Liver (tissue), 3 donors: Measurements from ENCODE around the gene PYCR2.

Experiments
- GABPA ChIP-seq, 2 donors: IDR thresholded peaks in 1 of 2; conservative IDR thresholded peaks in 1 of 2; 2 replicates each; pipeline ENCODE4 v1.6.1; 2016; ENCODE audit warnings: antibody characterized with exemption in 2 of 2, mild to moderate bottlenecking in 1 of 2, moderate library complexity in 1 of 2
- RAD21 ChIP-seq, 2 donors: IDR thresholded peaks; 2 replicates each; pipeline ENCODE4 v1.6.1; 2016; ENCODE audit warnings: antibody characterized with exemption in 2 of 2, mild to moderate bottlenecking in 2 of 2
- TF ChIP-seq, protein P1 (sequence below): fragments of 150-350 bp; IDR thresholded peaks from 2 replicates; pipeline ENCODE4 v1.5.1; 2017; ENCODE audit warnings: improper control_type of control experiment, low read depth, low read length; ENCODE audit not compliant: missing input control
- TF ChIP-seq, protein P2 (sequence below): IDR thresholded peaks from 2 replicates; pipeline ENCODE4 v1.6.1; 2016; ENCODE audit warnings: antibody characterized with exemption
- TF ChIP-seq, protein P3 (sequence below): IDR thresholded peaks from 2 replicates; pipeline ENCODE4 v1.6.1; 2016; ENCODE audit warnings: antibody characterized with exemption
- TF ChIP-seq, protein P4 (sequence below): IDR thresholded peaks from 2 replicates; pipeline ENCODE4 v1.6.1; 2016; ENCODE audit warnings: antibody characterized with exemption, mild to moderate bottlenecking
- donor health status: healthy.
- donor health status: healthy.

DNA sequence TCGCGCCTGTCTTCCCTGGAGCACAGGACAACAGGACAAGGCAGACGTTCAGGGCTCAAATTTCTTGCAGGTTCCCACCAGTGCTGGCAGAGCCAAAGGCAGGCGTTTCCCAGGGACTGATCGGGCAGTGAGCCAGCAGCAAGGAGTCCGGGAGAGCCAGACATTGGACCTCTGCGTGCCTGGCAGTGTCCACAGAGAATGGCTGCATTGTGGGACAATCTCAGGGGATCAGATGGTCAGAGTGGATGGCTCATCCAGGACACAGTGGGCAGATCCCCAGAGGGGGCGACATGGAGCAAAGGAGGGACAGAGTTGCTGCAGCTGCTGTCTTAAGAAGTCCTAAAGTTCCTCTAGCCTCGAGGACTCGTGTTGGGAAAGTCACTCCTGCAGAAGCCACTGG, 46.5 kb downstream of the PYCR2 start:
- TF ChIP-seq, protein P1, sequence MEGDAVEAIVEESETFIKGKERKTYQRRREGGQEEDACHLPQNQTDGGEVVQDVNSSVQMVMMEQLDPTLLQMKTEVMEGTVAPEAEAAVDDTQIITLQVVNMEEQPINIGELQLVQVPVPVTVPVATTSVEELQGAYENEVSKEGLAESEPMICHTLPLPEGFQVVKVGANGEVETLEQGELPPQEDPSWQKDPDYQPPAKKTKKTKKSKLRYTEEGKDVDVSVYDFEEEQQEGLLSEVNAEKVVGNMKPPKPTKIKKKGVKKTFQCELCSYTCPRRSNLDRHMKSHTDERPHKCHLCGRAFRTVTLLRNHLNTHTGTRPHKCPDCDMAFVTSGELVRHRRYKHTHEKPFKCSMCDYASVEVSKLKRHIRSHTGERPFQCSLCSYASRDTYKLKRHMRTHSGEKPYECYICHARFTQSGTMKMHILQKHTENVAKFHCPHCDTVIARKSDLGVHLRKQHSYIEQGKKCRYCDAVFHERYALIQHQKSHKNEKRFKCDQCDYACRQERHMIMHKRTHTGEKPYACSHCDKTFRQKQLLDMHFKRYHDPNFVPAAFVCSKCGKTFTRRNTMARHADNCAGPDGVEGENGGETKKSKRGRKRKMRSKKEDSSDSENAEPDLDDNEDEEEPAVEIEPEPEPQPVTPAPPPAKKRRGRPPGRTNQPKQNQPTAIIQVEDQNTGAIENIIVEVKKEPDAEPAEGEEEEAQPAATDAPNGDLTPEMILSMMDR = peak; percentile 18
- TF ChIP-seq, protein P2, sequence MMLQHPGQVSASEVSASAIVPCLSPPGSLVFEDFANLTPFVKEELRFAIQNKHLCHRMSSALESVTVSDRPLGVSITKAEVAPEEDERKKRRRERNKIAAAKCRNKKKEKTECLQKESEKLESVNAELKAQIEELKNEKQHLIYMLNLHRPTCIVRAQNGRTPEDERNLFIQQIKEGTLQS = no peak
- TF ChIP-seq, protein P3, sequence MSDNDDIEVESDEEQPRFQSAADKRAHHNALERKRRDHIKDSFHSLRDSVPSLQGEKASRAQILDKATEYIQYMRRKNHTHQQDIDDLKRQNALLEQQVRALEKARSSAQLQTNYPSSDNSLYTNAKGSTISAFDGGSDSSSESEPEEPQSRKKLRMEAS = no peak
- TF ChIP-seq, protein P4, sequence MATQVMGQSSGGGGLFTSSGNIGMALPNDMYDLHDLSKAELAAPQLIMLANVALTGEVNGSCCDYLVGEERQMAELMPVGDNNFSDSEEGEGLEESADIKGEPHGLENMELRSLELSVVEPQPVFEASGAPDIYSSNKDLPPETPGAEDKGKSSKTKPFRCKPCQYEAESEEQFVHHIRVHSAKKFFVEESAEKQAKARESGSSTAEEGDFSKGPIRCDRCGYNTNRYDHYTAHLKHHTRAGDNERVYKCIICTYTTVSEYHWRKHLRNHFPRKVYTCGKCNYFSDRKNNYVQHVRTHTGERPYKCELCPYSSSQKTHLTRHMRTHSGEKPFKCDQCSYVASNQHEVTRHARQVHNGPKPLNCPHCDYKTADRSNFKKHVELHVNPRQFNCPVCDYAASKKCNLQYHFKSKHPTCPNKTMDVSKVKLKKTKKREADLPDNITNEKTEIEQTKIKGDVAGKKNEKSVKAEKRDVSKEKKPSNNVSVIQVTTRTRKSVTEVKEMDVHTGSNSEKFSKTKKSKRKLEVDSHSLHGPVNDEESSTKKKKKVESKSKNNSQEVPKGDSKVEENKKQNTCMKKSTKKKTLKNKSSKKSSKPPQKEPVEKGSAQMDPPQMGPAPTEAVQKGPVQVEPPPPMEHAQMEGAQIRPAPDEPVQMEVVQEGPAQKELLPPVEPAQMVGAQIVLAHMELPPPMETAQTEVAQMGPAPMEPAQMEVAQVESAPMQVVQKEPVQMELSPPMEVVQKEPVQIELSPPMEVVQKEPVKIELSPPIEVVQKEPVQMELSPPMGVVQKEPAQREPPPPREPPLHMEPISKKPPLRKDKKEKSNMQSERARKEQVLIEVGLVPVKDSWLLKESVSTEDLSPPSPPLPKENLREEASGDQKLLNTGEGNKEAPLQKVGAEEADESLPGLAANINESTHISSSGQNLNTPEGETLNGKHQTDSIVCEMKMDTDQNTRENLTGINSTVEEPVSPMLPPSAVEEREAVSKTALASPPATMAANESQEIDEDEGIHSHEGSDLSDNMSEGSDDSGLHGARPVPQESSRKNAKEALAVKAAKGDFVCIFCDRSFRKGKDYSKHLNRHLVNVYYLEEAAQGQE = no peak
- TF ChIP-seq RAD21 (IDR thresholded peaks at IDR 0.05) = peak; percentile 5 to 20
- no peak for TF ChIP-seq GABPA (IDR thresholded peaks at IDR 0.05 in 1 of 2, conservative IDR thresholded peaks at IDR 0.05 in 1 of 2)
